Aorta (tissue), 5 donors: Measurements from ENCODE around the gene PAK6. TPM values are rescaled to one million over a fixed set of nuclear protein-coding genes. Genes with fewer than 3 reads are reported as not detected.

Experiments
- ATAC-seq: fragments of 200-7000 bp; cut with Tn5 transposase; one replicate; pipeline ENCODE4 v1.9.1; 2022; ENCODE audit warnings: moderate library complexity; ENCODE audit not compliant: low FRiP score
- DNase-seq, 2 donors: peaks; one replicate each; pipeline ENCODE4 v3.0.0-alpha.2; 2020
- H3K27ac ChIP-seq, 2 donors: one replicate each; pipeline ENCODE4 v1.5.1; 2013; ENCODE audit warnings: low read length in 2 of 2, mild to moderate bottlenecking in 2 of 2, moderate library complexity in 2 of 2, control low read depth in 1 of 2, inconsistent platforms in 1 of 2, low read depth in 1 of 2
- H3K27me3 ChIP-seq, 2 donors: one replicate each; pipeline ENCODE4 v1.6.1; 2013; ENCODE audit warnings: control low read depth in 1 of 2, low read length in 1 of 2, mild to moderate bottlenecking in 1 of 2, moderate library complexity in 1 of 2; ENCODE audit not compliant: insufficient read depth in 2 of 2, control insufficient read depth in 1 of 2
- H3K36me3 ChIP-seq, 2 donors: one replicate each; pipeline ENCODE4 v1.6.1; 2013; ENCODE audit warnings: control low read depth in 1 of 2, low read length in 1 of 2, mild to moderate bottlenecking in 1 of 2; ENCODE audit not compliant: insufficient read depth in 2 of 2, control insufficient read depth in 1 of 2
- H3K4me1 ChIP-seq, 2 donors: one replicate each; pipeline ENCODE4 v1.6.1; 2013; ENCODE audit warnings: low read length in 2 of 2, control low read depth in 1 of 2, mild to moderate bottlenecking in 1 of 2, moderate library complexity in 1 of 2; ENCODE audit not compliant: insufficient read depth in 2 of 2, control insufficient read depth in 1 of 2
- H3K4me3 ChIP-seq, 2 donors: one replicate each; pipeline ENCODE4 v1.5.1; 2013; ENCODE audit warnings: low read length in 2 of 2, control low read depth in 1 of 2, mild to moderate bottlenecking in 1 of 2
- H3K9me3 ChIP-seq: one replicate; pipeline ENCODE4 v1.6.1; 2013; ENCODE audit warnings: mild to moderate bottlenecking, low read length; ENCODE audit not compliant: control insufficient read depth
- WGBS, 2 donors: extraction: QIAGEN DNeasy Blood & Tissue Kit; methylation state at CpG; one replicate each; pipeline ENCODE4 v1.1.7; 2013; 5-methylcytosine and 5-hydroxymethylcytosine counted together
- intact Hi-C, 2 donors: fragments of 100-400 bp; cut with DNase I; formaldehyde crosslinking; loops; one replicate each; pipeline versions ENCODE4 v1.14.2 to v1.15.0; 2022
- polyA plus RNA-seq, 2 donors: library from polyadenylated mRNA; stranded (reverse); fragments of 200-250 nt; gene quantifications; one replicate each; pipeline ENCODE4 v1.2.3, GENCODE V29; 2013
- total RNA-seq, 2 donors: library from RNA; stranded (reverse); fragmentation: NEBNext Ultra II Directional; extraction: Animal tissue kit (Norgen Biotek cat#: 25700); gene quantifications; one replicate each; pipeline ENCODE4 v1.2.1, GENCODE V29; 2021
- donor health status: healthy with polysubstance abuse.
- donor health status: Bipolar disorder and iron deficiency.
- donor health status: DM: no; HTN: no; CAD: no.
- donor health status: DM: no; HTN: no; CAD: no.
- donor health status: DM: yes; HTN: yes; CAD: no.

PAK6 gene
- total and polyA plus RNA-seq, 4 donors = 0.81 to 0.91 TPM; not detected in 2

DNA sequence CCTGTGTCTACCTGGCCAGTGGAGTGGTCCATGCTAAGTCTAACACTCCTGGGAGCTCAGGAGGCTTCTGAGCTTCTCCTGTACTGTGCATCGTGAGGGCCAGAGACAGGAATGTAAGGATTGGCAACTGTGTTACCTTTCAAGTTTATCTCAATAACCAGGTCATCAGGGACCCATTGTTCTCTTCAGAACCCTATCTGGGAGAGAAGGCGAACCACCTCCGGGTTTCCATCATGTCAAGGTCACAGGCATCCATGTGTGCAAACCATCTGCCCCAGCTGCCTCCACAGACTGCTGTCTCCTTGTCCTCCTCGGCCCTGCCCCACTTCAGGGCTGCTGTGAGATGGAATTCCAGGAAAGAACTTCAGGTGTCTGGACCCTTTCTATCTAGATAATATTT, 38.1 kb downstream of the PAK6 start:
- no peaks in the 10 kb centered on the region for H3K36me3 ChIP-seq
- H3K27me3 ChIP-seq = no peaks in the 10 kb centered on the region
- 87 to 95% methylated on average over 4 of the region's 4 CpGs for WGBS, 2 donors
- DNase-seq = no peak
- H3K27ac ChIP-seq = no peak overlapping the region
- intact Hi-C loops = loop anchor here (5.0 kb wide), 2 partner anchors 65 to 90 kb away; partner anchors contain the start of gene CCDC9B (in 1 of the 2)
- no peaks in the 10 kb centered on the region for H3K4me1 ChIP-seq
- ATAC-seq = no peak
- H3K9me3 ChIP-seq = no peaks in the 10 kb centered on the region
- H3K4me3 ChIP-seq = no peak overlapping the region

- DNase-seq (peak in 1 of 2 donors; percentile 62), ATAC-seq (no peak)
- intact Hi-C loops = loop anchor here (5.0 kb wide), 2 partner anchors 65 to 90 kb away; partner anchors contain the start of gene CCDC9B (in 1 of the 2)
- WGBS, 2 donors = 48 to 54% methylated on average over 12 to 16 of the region's 16 CpGs
- no peaks in the 10 kb centered on the region for H3K9me3 ChIP-seq
- H3K4me3 ChIP-seq = no peak overlapping the region
- no peak overlapping the region for H3K27ac ChIP-seq
- no peaks in the 10 kb centered on the region for H3K36me3 ChIP-seq
- no peaks in the 10 kb centered on the region for H3K27me3 ChIP-seq
- no peaks in the 10 kb centered on the region for H3K4me1 ChIP-seq
These were observed 38.6 kb downstream of the PAK6 start for GRCh38 chr15:40277471-40277870.

- Histone ChIP-seq H3K4me3 (no peak overlapping the region), H3K27ac (no peak overlapping the region), H3K27me3 (no peaks in the 10 kb centered on the region), H3K36me3 (no peaks in the 10 kb centered on the region), H3K4me1 (no peaks in the 10 kb centered on the region), H3K9me3 (no peaks in the 10 kb centered on the region)
- DNase-seq (no peak), ATAC-seq (no peak)
- intact Hi-C loops = loop anchor here (5.0 kb wide), 2 partner anchors 64 to 89 kb away; partner anchors contain the start of gene CCDC9B (in 1 of the 2)
- 71 to 78% methylated on average over 9 to 10 of the region's 10 CpGs for WGBS, 2 donors
These were observed 39.2 kb downstream of the PAK6 start for GRCh38 chr15:40278026-40278425.

DNA sequence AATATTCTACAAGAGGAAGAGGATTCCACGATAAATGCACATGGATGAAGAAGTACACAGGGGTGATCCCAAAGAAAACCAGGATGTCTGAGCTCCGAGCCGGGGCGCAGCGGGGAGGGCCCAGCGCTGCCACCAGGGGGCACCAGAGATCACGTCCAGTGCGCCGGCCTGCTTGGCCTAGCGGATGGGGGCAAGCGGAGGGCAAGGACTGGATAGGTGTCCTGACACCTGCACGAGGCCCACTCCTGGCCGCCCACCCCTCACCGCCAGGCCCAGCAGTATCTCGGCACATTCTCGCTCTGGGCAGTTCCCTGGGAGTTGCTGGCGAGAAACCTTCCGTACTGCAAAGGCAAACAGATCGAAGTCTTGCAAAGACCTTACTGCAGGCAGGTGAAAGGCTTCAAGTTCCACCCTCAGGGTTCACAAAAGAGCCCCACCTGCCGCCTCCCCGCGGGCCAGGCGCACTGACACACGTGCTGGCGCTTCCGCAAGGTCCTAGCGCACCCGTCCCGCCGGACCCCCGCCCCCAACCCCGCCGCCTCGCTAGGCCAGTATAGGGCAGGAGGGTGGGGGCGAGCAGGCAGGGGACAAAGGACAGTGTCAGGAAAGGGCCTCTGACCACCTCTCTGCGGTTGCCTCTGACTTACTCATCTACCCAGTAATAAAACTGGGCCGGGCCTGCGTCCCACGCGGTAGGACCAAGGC, 40.7 kb downstream of the PAK6 start:
- Histone ChIP-seq H3K9me3 (no peaks in the 10 kb centered on the region), H3K36me3 (no peaks in the 10 kb centered on the region), H3K27me3 (no peaks in the 10 kb centered on the region), H3K4me1 (no peaks in the 10 kb centered on the region), H3K4me3 (no peak overlapping the region), H3K27ac (no peak overlapping the region)
- DNase-seq = peak; percentile 79 to 93
- intact Hi-C loops = loop anchor here (1.0 to 5.0 kb wide), 4 partner anchors 63 to 143 kb away; partner anchors contain the start of gene CCDC9B (in 1 of the 2)
- peak; percentile 77 for ATAC-seq
- 11 to 16% methylated on average over 34 to 40 of the region's 40 CpGs for WGBS, 2 donors

GRCh38 chr15:40280260-40281056, 41.6 kb downstream of the PAK6 start:
- no peak for ATAC-seq

DNA sequence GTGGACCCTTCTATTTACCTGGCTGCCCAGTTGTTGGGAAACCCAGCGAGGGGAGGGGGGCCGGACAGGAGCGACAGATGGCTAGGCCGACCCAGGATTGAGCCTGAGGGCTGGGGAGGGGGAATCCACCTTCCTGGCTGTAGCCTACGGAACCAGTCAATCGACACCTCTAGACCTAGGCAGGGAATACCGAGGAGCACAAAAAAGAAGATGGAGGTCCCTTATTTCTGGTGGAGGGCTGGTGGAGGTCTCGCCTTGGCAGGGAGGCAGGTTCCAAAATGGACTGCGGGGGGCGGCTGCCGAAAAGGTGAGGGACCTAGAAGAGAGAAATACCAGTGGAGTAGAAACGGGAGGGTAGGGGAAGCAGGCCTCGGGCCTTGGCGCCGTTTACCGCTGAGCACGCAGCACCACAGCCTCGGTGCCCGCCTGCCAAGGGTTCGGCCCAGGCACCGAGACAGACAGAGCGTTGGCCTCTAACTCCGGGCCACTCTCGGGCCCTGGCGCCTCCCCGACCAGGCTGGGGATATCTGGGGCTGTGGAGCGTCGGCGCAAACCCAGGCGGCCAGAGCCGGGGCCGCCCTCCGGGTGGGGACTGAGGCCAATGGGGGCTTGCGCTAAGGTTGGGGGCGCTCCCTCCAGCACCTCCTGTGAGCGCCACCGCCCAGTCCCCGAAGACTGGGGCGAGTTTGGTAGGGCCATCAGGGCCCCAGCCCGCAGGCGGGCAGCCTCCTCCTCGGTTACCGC, 42.4 kb downstream of the PAK6 start:
- no peaks in the 10 kb centered on the region for H3K27me3 ChIP-seq
- no peaks in the 10 kb centered on the region for H3K9me3 ChIP-seq
- intact Hi-C loops = no loop called here
- DNase-seq (no peak), ATAC-seq (no peak)
- H3K4me1 ChIP-seq = no peaks in the 10 kb centered on the region
- no peaks in the 10 kb centered on the region for H3K36me3 ChIP-seq
- H3K27ac ChIP-seq = no peak overlapping the region
- WGBS, 2 donors = 43 to 48% methylated on average over 39 to 43 of the region's 43 CpGs
- H3K4me3 ChIP-seq = peak overlapping the region in 1 of 2 donors; percentile 27

More at GRCh38 chr15:40280260-40281056, 41.6 kb downstream of the PAK6 start:
- no peaks in the 10 kb centered on the region for H3K27me3 ChIP-seq
- H3K4me3 ChIP-seq = no peak overlapping the region
- no peaks in the 10 kb centered on the region for H3K36me3 ChIP-seq
- intact Hi-C loops = no loop called here
- 51 to 63% methylated on average over 30 of the region's 30 CpGs for WGBS, 2 donors
- no peaks in the 10 kb centered on the region for H3K4me1 ChIP-seq
- DNase-seq = no peak
- no peaks in the 10 kb centered on the region for H3K9me3 ChIP-seq
- no peak overlapping the region for H3K27ac ChIP-seq

GRCh38 chr15:40281801-40282146, 42.9 kb downstream of the PAK6 start:
- ATAC-seq = no peak

GRCh38 chr15:40282147-40282868, 43.4 kb downstream of the PAK6 start:
- Histone ChIP-seq H3K4me3 (peak overlapping the region in 1 of 2 donors; percentile 27), H3K4me1 (no peaks in the 10 kb centered on the region), H3K27me3 (no peaks in the 10 kb centered on the region), H3K9me3 (no peaks in the 10 kb centered on the region), H3K27ac (no peak overlapping the region), H3K36me3 (no peaks in the 10 kb centered on the region)
- ATAC-seq (peak; percentile 10), DNase-seq (peak in 1 of 2 donors; percentile 60)
- 1 to 2% methylated on average over 36 to 92 of the region's 92 CpGs for WGBS, 2 donors
- intact Hi-C loops = no loop called here

More at GRCh38 chr15:40281801-40282146, 42.9 kb downstream of the PAK6 start:
- WGBS, 2 donors = 2 to 3% methylated on average over 19 to 51 of the region's 51 CpGs
- Histone ChIP-seq H3K4me3 (peak overlapping the region in 1 of 2 donors; percentile 27), H3K27ac (no peak overlapping the region), H3K27me3 (no peaks in the 10 kb centered on the region), H3K4me1 (no peaks in the 10 kb centered on the region), H3K36me3 (no peaks in the 10 kb centered on the region), H3K9me3 (no peaks in the 10 kb centered on the region)
- intact Hi-C loops = no loop called here
- no peak for DNase-seq
